GM13977 (cell line): ENCODE measurements around the gene TPM4.

ENCODE experiments used
- DNase-seq: peaks from one replicate; pipeline ENCODE4 v3.0.0; 2012; ENCODE audit warnings: low spot score
- CTCF ChIP-seq: IDR thresholded peaks from 2 replicates; pipeline ENCODE4 v1.5.1; 2012; ENCODE audit warnings: mild to moderate bottlenecking, control low read depth; ENCODE audit not compliant: insufficient read depth; ENCODE audit errors: extremely low read depth, missing control alignments
- in situ Hi-C: fragments of 300-500 bp; cut with MboI; formaldehyde crosslinking; loops from one replicate; pipeline ENCODE4 v1.12.0; 2022; ENCODE audit warnings: low sequenced_read_pairs, low pct_unique_long_range_greater_than_20kb, mixed read lengths, inconsistent platforms; ENCODE audit not compliant: unreplicated experiment

Gene TPM4

GRCh38 chr19:16040642-16041041 lies 35.7 kb upstream of the TPM4 start:
- no peak for DNase-seq
- no peak for TF ChIP-seq CTCF
- in situ Hi-C loops: loop anchor here (10.0 kb wide), 1 partner anchor 344 kb away; no protein-coding TSS in a partner anchor

- in situ Hi-C loops: loop anchor here (10.0 kb wide), 1 partner anchor 343 kb away; no protein-coding TSS in a partner anchor
- peak; percentile 84 for DNase-seq
- TF ChIP-seq CTCF: peak; percentile 95
Observed at GRCh38 chr19:16041299-16041990, 34.9 kb upstream of the TPM4 start.

- TF ChIP-seq CTCF: no peak
- DNase-seq: no peak
- in situ Hi-C loops: loop anchor here (10.0 kb wide), 1 partner anchor 343 kb away; no protein-coding TSS in a partner anchor
Observed at GRCh38 chr19:16041991-16042386, 34.3 kb upstream of the TPM4 start.

DNA sequence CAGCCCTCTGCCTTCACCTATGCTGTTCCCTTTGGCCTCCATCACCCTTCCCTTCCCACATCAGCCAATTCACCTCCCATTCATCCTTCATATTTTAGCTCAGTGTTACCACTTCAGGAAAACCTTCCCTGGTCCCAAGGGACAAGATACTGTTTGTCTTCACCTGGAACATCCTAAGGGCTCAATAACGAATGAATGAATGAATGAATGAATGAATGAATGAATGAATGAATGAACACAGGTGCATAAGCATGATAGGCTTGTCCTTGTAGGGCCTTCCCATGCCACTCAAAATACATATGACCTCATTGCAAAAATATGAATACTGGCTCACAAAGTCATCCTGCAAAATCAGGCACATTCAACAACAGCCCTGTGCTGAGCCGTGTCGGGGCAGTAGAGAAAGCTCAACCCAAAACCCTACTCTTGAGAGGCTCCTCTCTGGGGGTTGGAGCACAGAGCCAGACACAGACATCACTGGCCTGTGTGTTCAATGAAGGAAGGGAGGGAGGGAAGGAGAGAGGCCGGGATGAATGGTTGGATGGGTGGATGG lies 33.7 kb upstream of the TPM4 start:
- in situ Hi-C loops: loop anchor here (10.0 kb wide), 1 partner anchor 342 kb away; no protein-coding TSS in a partner anchor
- no peak for TF ChIP-seq CTCF
- DNase-seq: no peak

- no peak for DNase-seq
- no peak for TF ChIP-seq CTCF
- in situ Hi-C loops: loop anchor here (10.0 kb wide), 1 partner anchor 342 kb away; no protein-coding TSS in a partner anchor
Observed at GRCh38 chr19:16043156-16043757, 33.0 kb upstream of the TPM4 start.

- in situ Hi-C loops: loop anchor here (10.0 kb wide), 1 partner anchor 340 kb away; no protein-coding TSS in a partner anchor
Observed at GRCh38 chr19:16044746-16045145, 31.5 kb upstream of the TPM4 start.

More at GRCh38 chr19:16044746-16045145, 31.5 kb upstream of the TPM4 start:
- DNase-seq: no peak
- TF ChIP-seq CTCF: no peak
